ENCODE data around the gene FOXC1.

FOXC1 gene

GRCh38 chr6:1600063-1600763 lies 9.5 kb upstream of the FOXC1 start:
- DNase-seq, result no peak

- DNase-seq, result no peak
Measured at GRCh38 chr6:1600764-1601157, 9.0 kb upstream of the FOXC1 start.

- no peak for DNase-seq
Measured at GRCh38 chr6:1601158-1602048, 8.3 kb upstream of the FOXC1 start.

- DNase-seq, result no peak
Measured at GRCh38 chr6:1602049-1602713, 7.5 kb upstream of the FOXC1 start.

- DNase-seq, result no peak
Measured at GRCh38 chr6:1603708-1604107, 6.0 kb upstream of the FOXC1 start.

GRCh38 chr6:1604158-1605003 lies 5.3 kb upstream of the FOXC1 start:
- DNase-seq, result peak; percentile 51

GRCh38 chr6:1605004-1605892 lies 4.5 kb upstream of the FOXC1 start:
- no peak for DNase-seq

- no peak for DNase-seq
Measured at GRCh38 chr6:1605893-1606779, 3.6 kb upstream of the FOXC1 start.

- DNase-seq, result no peak
Measured at GRCh38 chr6:1606780-1607515, 2.8 kb upstream of the FOXC1 start.

- DNase-seq, result no peak
Measured at GRCh38 chr6:1607516-1608221, 2.0 kb upstream of the FOXC1 start.

GRCh38 chr6:1608222-1609040 lies 1.3 kb upstream of the FOXC1 start:
- no peak for DNase-seq

GRCh38 chr6:1609041-1609647 lies 571 bp upstream of the FOXC1 start:
- DNase-seq, result no peak

GRCh38 chr6:1610497-1611321 lies 994 bp downstream of the FOXC1 start:
- no peak for DNase-seq

GRCh38 chr6:1611322-1611571 lies 1.5 kb downstream of the FOXC1 start:
- no peak for DNase-seq

- peak; percentile 33 for DNase-seq
Measured at GRCh38 chr6:1611572-1612298, 2.0 kb downstream of the FOXC1 start.

- DNase-seq, result no peak
Measured at GRCh38 chr6:1612299-1612973, 2.7 kb downstream of the FOXC1 start.
